GM13977 (cell line): Measurements from ENCODE around the gene S100A2.
"Not testable (repeated sequence)": the region's sequence is repeated elsewhere in the genome, so short reads cannot be mapped to it uniquely, and the experiment has no call there.

ENCODE experiments used
- DNase-seq: peaks from one replicate; pipeline ENCODE4 v3.0.0; 2012; ENCODE audit warnings: low spot score
- CTCF ChIP-seq: IDR thresholded peaks from 2 replicates; pipeline ENCODE4 v1.5.1; 2012; ENCODE audit warnings: mild to moderate bottlenecking, control low read depth; ENCODE audit not compliant: insufficient read depth; ENCODE audit errors: extremely low read depth, missing control alignments
- in situ Hi-C: fragments of 300-500 bp; cut with MboI; formaldehyde crosslinking; loops from one replicate; pipeline ENCODE4 v1.12.0; 2022; ENCODE audit warnings: low sequenced_read_pairs, low pct_unique_long_range_greater_than_20kb, mixed read lengths, inconsistent platforms; ENCODE audit not compliant: unreplicated experiment

S100A2 gene

GRCh38 chr1:153597206-153597605, 31.6 kb upstream of the S100A2 start:
- TF ChIP-seq CTCF, result no peak
- no peak for DNase-seq
- in situ Hi-C loops, result no loop called here

DNA sequence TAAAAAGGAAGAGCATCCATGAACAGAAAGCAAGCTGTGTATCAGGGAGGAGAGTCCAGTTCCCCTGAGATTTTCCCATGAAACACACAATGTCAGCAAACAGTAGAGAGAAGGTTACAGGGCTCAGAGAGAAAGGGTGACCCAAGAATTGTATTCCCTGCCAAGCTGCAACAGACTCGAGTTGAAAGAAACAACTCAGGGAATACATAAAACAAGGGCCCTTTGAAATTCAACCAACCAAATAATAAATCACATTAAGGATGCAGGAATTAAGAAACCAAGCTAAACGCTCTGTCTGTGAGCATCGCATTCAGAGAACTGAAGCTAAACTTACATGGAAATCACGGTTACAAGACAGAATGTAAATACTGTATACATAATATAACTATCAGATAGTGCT, 27.1 kb upstream of the S100A2 start:
- no peak for TF ChIP-seq CTCF
- DNase-seq, result no peak
- in situ Hi-C loops, result no loop called here

DNA sequence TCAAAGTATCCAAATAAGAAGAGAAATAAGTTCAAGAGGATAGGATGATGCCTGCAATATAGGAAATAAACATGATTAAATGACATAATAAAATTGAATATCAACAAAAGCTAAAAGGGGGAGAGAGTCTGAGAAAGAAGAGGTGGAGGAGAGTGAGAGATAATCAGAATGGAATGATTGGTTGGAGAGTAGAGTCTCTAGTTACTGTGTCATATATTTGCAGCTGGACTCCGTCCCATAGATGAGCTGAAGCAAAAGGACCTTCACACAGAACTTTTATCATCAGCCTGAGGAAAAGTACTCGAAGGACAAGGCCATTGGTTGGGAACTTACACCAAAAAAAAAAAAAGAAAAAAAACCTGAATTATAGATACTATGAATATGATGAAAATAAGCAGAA, 22.8 kb upstream of the S100A2 start:
- no peak for TF ChIP-seq CTCF
- in situ Hi-C loops, result no loop called here
- no peak for DNase-seq

GRCh38 chr1:153588033-153588432, 22.4 kb upstream of the S100A2 start:
- DNase-seq, in situ Hi-C loops: not testable (repeated sequence)

DNA sequence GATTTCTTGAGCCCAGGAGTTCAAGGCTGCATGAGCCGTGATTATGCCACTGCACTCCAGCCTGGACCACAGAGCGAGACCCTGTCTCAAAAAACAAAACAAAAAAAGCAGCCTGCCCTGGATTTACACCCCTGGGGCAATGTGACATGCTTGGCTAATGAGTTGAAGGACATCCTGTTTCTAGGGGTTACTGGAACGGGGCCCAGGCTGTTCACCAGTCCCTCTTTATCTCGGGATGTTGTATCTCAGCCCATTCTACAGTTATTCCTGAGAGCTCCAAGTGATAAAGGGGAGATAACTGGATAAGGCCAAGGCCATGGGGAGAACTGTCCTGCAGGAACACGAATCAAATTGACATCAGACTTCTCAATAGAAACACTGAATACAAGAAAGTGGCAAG, 21.7 kb upstream of the S100A2 start:
- no peak for DNase-seq
- TF ChIP-seq CTCF, result no peak
- in situ Hi-C loops, result no loop called here

- DNase-seq, result no peak
- TF ChIP-seq CTCF, result no peak
- in situ Hi-C loops, result no loop called here
Measured at GRCh38 chr1:153586347-153586746, 20.7 kb upstream of the S100A2 start.

- in situ Hi-C loops, result no loop called here
- no peak for TF ChIP-seq CTCF
- DNase-seq, result no peak
Measured at GRCh38 chr1:153585006-153585405, 19.4 kb upstream of the S100A2 start.
